Heart left ventricle (tissue), 16 donors: ENCODE measurements around the gene IRAG1. TPM values are rescaled to one million over a fixed set of nuclear protein-coding genes. Genes with fewer than 3 reads are reported as not detected.

Experiments used
- ATAC-seq, 4 donors: fragments of 200-7000 bp; cut with Tn5 transposase; one replicate each; pipeline ENCODE4 v1.9.1; 2020 to 2022; ENCODE audit warnings: moderate library complexity in 4 of 4, mild to moderate bottlenecking in 3 of 4, moderate number of reproducible peaks in 1 of 4
- DNase-seq, 5 donors: peaks; one replicate each; pipeline ENCODE4 v3.0.0-alpha.2; 2020
- H3K27ac ChIP-seq, 12 donors: fragments of 200-600 bp; sonication (generic) in 4 of 12; one replicate each; pipeline versions ENCODE4 v1.5.0 to v1.8.0; 2016 to 2022; ENCODE audit warnings: mild to moderate bottlenecking in 2 of 12
- H3K27me3 ChIP-seq, 9 donors: fragments of 200-600 bp; sonication (generic) in 2 of 9; one replicate each; pipeline versions ENCODE4 v1.5.1 to v1.8.0; 2016 to 2022; ENCODE audit warnings: mild to moderate bottlenecking in 3 of 9
- H3K36me3 ChIP-seq, 9 donors: fragments of 200-600 bp; sonication (generic) in 2 of 9; one replicate each; pipeline versions ENCODE4 v1.5.0 to v1.8.0; 2018 to 2022; ENCODE audit warnings: mild to moderate bottlenecking in 2 of 9
- H3K4me1 ChIP-seq, 12 donors: fragments of 200-600 bp; sonication (generic) in 4 of 12; one replicate each; pipeline versions ENCODE4 v1.5.0 to v1.8.0; 2016 to 2022; ENCODE audit warnings: mild to moderate bottlenecking in 3 of 12
- H3K4me3 ChIP-seq, 12 donors: fragments of 200-600 bp; sonication (generic) in 4 of 12; one replicate each; pipeline versions ENCODE4 v1.5.0 to v1.8.0; 2017 to 2022; ENCODE audit warnings: mild to moderate bottlenecking in 9 of 12, moderate library complexity in 4 of 12
- H3K9me3 ChIP-seq, 12 donors: fragments of 200-600 bp; sonication (generic) in 4 of 12; one replicate each; pipeline versions ENCODE4 v1.5.0 to v1.8.0; 2016 to 2022; ENCODE audit warnings: mild to moderate bottlenecking in 1 of 12
- CTCF ChIP-seq, 12 donors: fragments of 200-600 bp; sonication (generic) in 4 of 12; IDR thresholded peaks; one replicate each; pipeline versions ENCODE4 v1.5.0 to v1.8.0; 2018 to 2022; ENCODE audit warnings: antibody characterized with exemption in 12 of 12, mild to moderate bottlenecking in 5 of 12
- POLR2A ChIP-seq, 2 donors: fragments of 450-650 bp; IDR thresholded peaks; one replicate each; pipeline ENCODE4 v1.6.1; 2017; ENCODE audit warnings: antibody characterized with exemption in 2 of 2, mild to moderate bottlenecking in 2 of 2, moderate library complexity in 2 of 2
- WGBS, 4 donors: extraction: QIAGEN DNeasy Blood & Tissue Kit in 2 of 4; methylation state at CpG; one replicate each; pipeline versions ENCODE4 v1.1.5 to v1.1.7; 2013 to 2018; 5-methylcytosine and 5-hydroxymethylcytosine counted together
- intact Hi-C, 10 donors: fragments of 100-400 bp; cut with DNase I; formaldehyde crosslinking; loops; one replicate each; pipeline versions ENCODE4 v1.11.1 to v1.14.2; 2022
- polyA plus RNA-seq, 2 donors: library from polyadenylated mRNA; stranded (reverse); fragments of 200-250 nt; gene quantifications; one replicate each; pipeline ENCODE4 v1.2.3, GENCODE V29; 2013
- total RNA-seq, 9 donors: library from RNA; depleted of rRNA in 2 of 9; stranded (reverse); fragments of >200 nt in 2 of 9; fragmentation: NEBNext Ultra II Directional in 3 of 9; extraction: Animal tissue kit (Norgen Biotek cat#: 25700) in 3 of 9; gene quantifications; one replicate each; pipeline versions ENCODE4 v1.1.0 to v1.2.4, GENCODE V29; 2016 to 2023
- donor health status: ischemic (EF 13 %, LVEDD 7.1; RV severe dilation, severe dysfunction).
- donor health status: healthy with polysubstance abuse.
- donor health status: DM: no; HTN: yes; CAD: no.
- donor health status: DM: no; HTN: no; CAD: no.
- donor health status: ischemic (EF 25% LVEDD 6.9; RV normal size, moderate dysfunction).
- donor health status: ischemic (EF 25% LVEDD 5.7; RV mildly dilated, moderate dysfunction).
- donor health status: healthy.
- donor health status: DM: yes; HTN: yes; CAD: no.
- donor health status: ischemic (EF 35%, LVEDD 5.7; RV mildly dilated, moderate dysfunction).
- donor health status: nonischemic (EF 11% LVEDD 7.7; RV severe dilation, severe dysfunction).
- donor health status: DM: yes; HTN: yes; CAD: no.
- donor health status: PGD.
- donor health status: ischemic (EF 29% LVEDD 5.4; RV normal size, mild dysfunction).
- donor health status: nonischemic (EF 23%, LVEDD 6.1; RV moderate dilation, normal function).

Gene IRAG1
- total and polyA plus RNA-seq, 11 donors, result 3.0 to 10.6 (median 6.0) TPM

GRCh38 chr11:10650630-10651029 is 42.9 kb downstream of the IRAG1 start:
- no peak overlapping the region for H3K27ac ChIP-seq
- DNase-seq (no peak), ATAC-seq (no peak)
- TF ChIP-seq POLR2A (IDR thresholded peaks at IDR 0.05) (no peak), CTCF (IDR thresholded peaks at IDR 0.05) (no peak)
- H3K4me1 ChIP-seq, result peaks cover 0 to 34% (median 0%) of the 10 kb centered on the region in 12 donors
- H3K36me3 ChIP-seq, result no peaks in the 10 kb centered on the region
- H3K9me3 ChIP-seq, result no peaks in the 10 kb centered on the region
- no peaks in the 10 kb centered on the region for H3K27me3 ChIP-seq
- intact Hi-C loops, result loop anchor here (5.0 to 10.0 kb wide), 11 partner anchors 83 to 246 kb away; partner anchors contain the start of genes LYVE1 (in 5 of the 10) and RNF141 (in 3 of the 10)
- no peak overlapping the region for H3K4me3 ChIP-seq
- WGBS, 4 donors, result 65 to 75% (median 68%) methylated on average over 2 of the region's 2 CpGs

GRCh38 chr11:10650166-10650565 is 43.4 kb downstream of the IRAG1 start:
- DNase-seq (no peak), ATAC-seq (no peak)
- Histone ChIP-seq H3K36me3 (no peaks in the 10 kb centered on the region), H3K4me1 (peaks cover 0 to 36% (median 0%) of the 10 kb centered on the region in 12 donors), H3K4me3 (no peak overlapping the region), H3K27me3 (no peaks in the 10 kb centered on the region), H3K27ac (no peak overlapping the region), H3K9me3 (no peaks in the 10 kb centered on the region)
- 0 to 100% (median 54%) methylated on average over 1 of the region's 1 CpG for WGBS, 4 donors
- intact Hi-C loops, result loop anchor here (5.0 to 10.0 kb wide), 11 partner anchors 83 to 245 kb away; partner anchors contain the start of genes LYVE1 (in 5 of the 10) and RNF141 (in 3 of the 10)
- TF ChIP-seq POLR2A (IDR thresholded peaks at IDR 0.05) (no peak), CTCF (IDR thresholded peaks at IDR 0.05) (no peak)

- no peak for DNase-seq
- Histone ChIP-seq H3K9me3 (no peaks in the 10 kb centered on the region), H3K27me3 (no peaks in the 10 kb centered on the region), H3K4me3 (no peak overlapping the region), H3K27ac (peak overlapping the region in 2 of 12 donors; percentile 3 to 38), H3K36me3 (no peaks in the 10 kb centered on the region), H3K4me1 (peaks cover 0 to 28% (median 0%) of the 10 kb centered on the region in 12 donors)
- TF ChIP-seq POLR2A (IDR thresholded peaks at IDR 0.05) (no peak), CTCF (IDR thresholded peaks at IDR 0.05) (no peak)
- 68 to 84% (median 78%) methylated on average over 7 of the region's 7 CpGs for WGBS, 4 donors
- intact Hi-C loops, result loop anchor here in 1 of 10 donors (5.0 kb wide), 1 partner anchor 72 kb away; no protein-coding TSS in a partner anchor
- ATAC-seq, result no peak
These were observed 44.7 kb downstream of the IRAG1 start for GRCh38 chr11:10648871-10649270.

GRCh38 chr11:10646681-10647355 is 46.7 kb downstream of the IRAG1 start:
- H3K36me3 ChIP-seq, result no peaks in the 10 kb centered on the region
- peaks cover 0 to 20% (median 0%) of the 10 kb centered on the region in 12 donors for H3K4me1 ChIP-seq
- H3K27me3 ChIP-seq, result no peaks in the 10 kb centered on the region
- intact Hi-C loops, result loop anchor here in 1 of 10 donors (5.0 kb wide), 1 partner anchor 70 kb away; no protein-coding TSS in a partner anchor
- H3K9me3 ChIP-seq, result no peaks in the 10 kb centered on the region
- no peak for TF ChIP-seq POLR2A (IDR thresholded peaks at IDR 0.05)
- TF ChIP-seq CTCF (IDR thresholded peaks at IDR 0.05), result no peak
- DNase-seq (no peak), ATAC-seq (no peak)
- H3K4me3 ChIP-seq, result no peak overlapping the region
- 81 to 85% (median 85%) methylated on average over 6 to 8 of the region's 8 CpGs for WGBS, 4 donors
- peak overlapping the region in 2 of 12 donors; percentile 5 to 50 for H3K27ac ChIP-seq
